DLD1 (cell line): ENCODE data around the gene KIAA1217.

Experiments used
- in situ Hi-C: cut with HindIII; loops from 2 replicates; pipeline ENCODE4 v1.10.0; 2017; ENCODE audit warnings: low sequenced_read_pairs

Gene KIAA1217

DNA sequence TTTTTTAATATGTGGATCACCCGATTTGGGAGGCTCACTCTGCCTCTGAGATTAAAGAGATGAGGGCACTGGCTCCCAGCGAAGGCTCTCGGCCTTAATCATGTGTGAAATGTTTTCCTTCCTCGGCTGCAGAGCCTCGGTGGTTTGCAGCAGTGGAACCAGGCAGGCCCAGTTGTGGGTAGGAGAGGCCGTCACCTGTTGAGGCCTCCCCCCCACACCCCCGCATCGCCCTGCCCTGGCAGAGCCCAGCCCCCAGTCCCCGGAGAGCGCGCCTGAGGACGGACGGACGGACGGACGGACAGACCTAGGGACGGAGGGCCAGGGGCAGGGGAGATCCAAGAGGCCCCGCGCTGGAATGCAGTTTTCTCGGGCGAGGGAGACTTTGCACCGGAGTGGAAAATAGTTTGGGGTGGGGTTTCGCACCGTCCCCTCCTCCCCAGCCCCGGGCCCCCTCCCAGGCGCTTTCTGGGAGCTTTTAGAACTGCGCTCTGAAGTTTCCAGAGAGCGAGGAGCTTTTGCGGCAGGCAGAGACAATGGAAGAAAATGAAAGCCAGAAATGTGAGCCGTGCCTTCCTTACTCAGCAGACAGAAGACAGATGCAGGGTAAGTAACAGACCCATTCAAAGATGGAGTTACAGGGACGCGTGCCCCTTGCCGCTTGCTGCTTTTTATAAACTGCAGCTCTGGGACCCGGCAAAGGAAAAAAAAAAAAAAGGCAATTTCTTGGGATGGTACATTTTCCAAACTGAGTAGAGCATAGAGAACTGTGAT, at the start of gene KIAA1217:
Gene KIAA1217 (plus strand): TSS at position 478 of the 771 bp plus-strand sequence. CDS start 56 bp downstream, at position 534.
- in situ Hi-C loops, result no loop called here

GRCh38 chr10:24162206-24162985, 46.5 kb upstream of the KIAA1217 start:
- in situ Hi-C loops, result no loop called here

GRCh38 chr10:24163485-24163884, 45.5 kb upstream of the KIAA1217 start:
- in situ Hi-C loops, result no loop called here

GRCh38 chr10:24168258-24169170, 40.4 kb upstream of the KIAA1217 start:
- in situ Hi-C loops, result no loop called here

GRCh38 chr10:24170199-24170598, 38.7 kb upstream of the KIAA1217 start:
- in situ Hi-C loops, result no loop called here

DNA sequence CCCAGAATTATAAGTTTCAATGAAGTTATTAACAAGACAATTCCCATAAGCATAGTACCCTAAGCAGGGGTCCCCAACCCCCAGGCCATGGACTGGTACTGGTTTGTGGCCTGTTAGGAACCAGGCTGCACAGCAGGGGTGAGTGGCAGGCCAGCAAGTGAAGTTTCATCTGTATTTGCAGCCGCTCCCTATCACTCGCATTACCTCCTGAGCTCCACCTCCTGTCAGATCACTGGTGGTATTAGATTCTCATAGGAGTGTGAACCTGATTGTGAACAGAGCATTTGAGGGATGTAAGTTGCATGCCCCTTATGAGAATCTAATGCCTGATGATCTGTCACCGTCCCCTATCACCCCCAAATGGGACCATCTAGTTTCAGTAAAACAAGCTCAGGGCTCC, 36.0 kb upstream of the KIAA1217 start:
- in situ Hi-C loops, result no loop called here

- in situ Hi-C loops, result no loop called here
These were observed 34.9 kb upstream of the KIAA1217 start for GRCh38 chr10:24174014-24174413.

DNA sequence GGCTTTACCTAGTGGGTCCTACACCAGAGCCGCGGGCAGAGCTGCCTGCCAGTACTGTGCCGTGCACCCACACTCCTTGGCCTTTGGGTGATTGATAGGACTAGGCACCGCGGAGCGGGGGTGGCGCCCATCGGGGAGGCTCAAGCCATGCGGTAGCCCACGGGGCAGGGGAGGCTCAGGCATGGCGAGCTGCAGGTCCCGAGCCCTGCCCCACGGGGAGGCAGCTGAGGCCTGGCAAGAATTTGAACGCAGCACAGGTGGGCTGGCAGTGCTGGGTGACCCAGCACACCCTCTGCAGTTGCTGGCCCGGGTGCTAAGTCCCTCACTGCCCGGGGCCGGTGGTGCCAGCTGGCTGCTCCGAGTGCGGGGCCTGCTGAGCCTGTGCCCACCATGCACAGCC, 32.3 kb upstream of the KIAA1217 start:
- in situ Hi-C loops, result no loop called here

DNA sequence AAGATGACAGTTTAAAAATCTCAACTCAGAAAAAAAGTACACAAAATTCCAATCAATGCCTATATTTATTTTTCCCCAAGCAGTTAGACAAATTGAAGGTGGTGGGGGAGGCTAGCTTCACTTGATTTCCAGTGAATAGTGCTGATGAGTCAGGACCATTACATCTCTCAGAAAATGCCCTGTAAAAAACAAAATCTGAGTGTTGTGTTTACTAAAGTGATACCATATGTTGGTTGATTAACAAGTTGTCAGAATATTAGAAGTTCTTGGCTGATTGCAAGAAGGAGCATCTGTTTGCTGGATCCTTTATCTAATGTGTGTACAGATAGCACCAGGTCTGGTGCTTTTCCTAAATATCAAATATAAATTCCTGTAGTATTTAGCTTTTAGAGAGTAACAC, 31.3 kb upstream of the KIAA1217 start:
- in situ Hi-C loops, result no loop called here

GRCh38 chr10:24180891-24181290, 28.0 kb upstream of the KIAA1217 start:
- in situ Hi-C loops, result no loop called here

- in situ Hi-C loops, result no loop called here
These were observed 24.5 kb upstream of the KIAA1217 start for GRCh38 chr10:24184455-24184854.

DNA sequence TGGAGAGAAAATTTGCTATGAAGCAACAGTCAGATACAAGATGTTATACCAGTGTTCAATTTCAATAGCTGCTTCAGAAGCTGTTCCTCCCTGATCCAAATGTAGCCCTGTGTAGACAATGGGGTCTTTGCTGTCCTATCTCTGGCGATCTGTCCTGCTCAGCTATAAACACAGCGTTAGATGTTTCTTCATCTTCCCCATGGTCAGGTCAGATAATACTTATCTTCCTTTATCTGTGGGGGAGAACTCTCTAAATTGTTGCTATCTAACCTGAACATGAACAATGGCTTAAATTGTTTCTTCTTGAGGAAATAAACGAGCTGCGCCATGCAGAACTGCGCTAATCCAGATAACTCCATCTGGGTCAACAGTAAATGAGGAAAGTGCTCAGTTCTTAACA, 15.6 kb upstream of the KIAA1217 start:
- in situ Hi-C loops, result no loop called here

- in situ Hi-C loops, result loop anchor here (5.0 kb wide), 1 partner anchor 205 kb away; no protein-coding TSS in a partner anchor
These were observed 11.7 kb upstream of the KIAA1217 start for GRCh38 chr10:24197263-24197662.

DNA sequence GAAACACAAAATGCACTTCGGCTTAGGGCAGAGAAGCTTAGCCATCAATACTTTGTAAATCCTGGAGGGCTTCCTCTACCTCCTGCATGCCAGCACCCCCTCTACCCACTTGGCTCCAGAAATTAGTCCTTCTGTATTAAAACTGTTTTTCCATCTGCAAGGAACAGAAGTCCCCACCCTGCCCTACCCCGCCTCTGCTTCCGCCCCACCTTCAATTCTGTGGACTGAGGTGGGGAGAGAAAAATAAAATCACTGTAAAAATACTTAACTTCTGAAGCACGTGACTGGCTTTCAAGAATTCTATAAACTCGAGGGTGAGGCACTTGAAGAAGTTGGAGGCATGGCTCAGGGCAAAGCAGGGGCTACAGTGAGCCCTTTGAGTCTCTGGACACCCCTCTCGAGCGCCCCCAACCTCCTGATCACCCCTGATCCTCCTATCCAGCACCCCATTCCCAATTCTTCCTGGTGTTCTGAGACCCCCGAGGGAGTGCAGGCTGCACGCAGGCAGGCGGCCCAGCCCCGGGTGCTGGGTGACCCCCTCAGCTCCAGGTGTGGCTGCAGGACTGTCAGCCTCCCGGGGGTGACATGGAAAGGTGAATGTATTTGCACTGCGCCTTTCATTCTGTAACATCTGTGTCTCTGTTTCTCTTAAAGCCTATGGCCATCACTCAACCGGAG, 7.3 kb upstream of the KIAA1217 start:
- in situ Hi-C loops, result no loop called here

DNA sequence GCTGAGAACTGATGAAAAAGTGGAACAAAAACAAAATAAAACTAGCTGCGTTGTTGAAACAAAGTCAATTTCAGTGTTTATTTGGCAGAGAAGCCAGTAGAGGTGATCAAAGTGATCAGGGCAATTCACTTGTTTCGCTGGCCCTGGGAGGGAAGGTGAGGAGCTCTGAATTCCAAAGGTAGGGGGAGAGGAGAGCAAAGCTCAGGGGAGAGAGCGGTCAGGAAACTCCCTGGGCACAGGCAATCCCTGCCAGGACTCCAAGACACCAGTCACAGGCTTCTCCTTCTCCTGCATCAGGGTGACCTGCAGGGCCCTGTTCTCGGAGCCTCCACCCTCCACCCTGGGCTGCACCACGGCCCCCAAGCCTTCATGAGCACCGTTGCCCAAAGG, 6.8 kb upstream of the KIAA1217 start:
- in situ Hi-C loops, result no loop called here

DNA sequence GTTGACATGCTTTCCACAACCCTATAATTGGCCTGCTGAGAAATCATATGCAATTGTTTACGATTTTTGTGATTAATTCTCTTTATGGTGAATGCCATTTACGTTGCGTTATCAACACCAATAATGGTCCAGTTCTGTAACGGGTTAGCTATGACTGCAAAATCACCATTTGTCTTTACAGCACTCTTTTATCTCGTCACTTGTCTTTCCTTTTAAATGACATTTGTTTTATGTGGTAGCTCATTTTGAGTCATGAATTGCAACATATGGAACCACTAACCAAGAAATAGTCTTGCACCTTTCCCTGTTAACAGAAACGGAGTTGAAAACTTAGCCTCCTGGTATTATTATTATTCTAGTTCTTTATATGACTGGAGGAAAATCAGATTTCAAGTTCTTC, 3.1 kb upstream of the KIAA1217 start:
- in situ Hi-C loops, result no loop called here

DNA sequence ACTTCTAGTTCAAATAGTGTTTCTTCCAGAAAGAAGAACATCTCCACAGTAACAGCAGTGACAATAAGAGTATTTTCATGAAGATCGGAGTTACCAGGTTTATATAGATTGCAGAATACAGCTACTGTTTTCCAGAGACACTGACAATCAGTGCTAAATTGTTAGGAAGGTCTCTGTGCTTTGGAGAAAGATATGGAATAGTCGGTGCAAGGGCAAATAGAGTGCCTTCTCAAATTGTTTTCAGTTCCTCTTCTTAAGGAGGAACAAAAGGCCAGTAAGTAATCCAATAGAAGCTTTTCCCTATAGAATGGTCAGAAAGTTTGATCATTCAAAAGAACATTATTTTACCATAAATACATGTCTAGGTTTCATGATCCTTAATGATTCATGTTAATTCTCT, 2.6 kb upstream of the KIAA1217 start:
- in situ Hi-C loops, result no loop called here

DNA sequence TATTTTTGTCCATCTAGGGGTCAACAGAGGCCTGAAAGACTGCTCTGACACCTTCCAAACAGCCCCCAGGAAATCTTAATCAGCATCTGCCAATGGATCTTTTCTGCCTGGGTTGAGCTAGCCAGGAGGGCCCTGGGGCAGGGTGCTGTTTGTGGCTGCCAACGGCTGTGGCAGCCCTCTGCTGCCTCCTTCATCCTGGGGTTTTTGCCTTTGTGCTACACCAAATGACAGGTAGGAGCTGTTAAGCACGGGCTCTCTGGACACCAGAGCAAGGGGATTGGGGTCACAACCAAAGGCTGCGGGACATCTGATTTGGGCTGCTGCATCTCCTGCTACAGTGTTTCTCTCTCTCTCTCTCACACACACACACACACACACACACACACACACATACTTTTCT, 2.0 kb upstream of the KIAA1217 start:
- in situ Hi-C loops, result no loop called here

DNA sequence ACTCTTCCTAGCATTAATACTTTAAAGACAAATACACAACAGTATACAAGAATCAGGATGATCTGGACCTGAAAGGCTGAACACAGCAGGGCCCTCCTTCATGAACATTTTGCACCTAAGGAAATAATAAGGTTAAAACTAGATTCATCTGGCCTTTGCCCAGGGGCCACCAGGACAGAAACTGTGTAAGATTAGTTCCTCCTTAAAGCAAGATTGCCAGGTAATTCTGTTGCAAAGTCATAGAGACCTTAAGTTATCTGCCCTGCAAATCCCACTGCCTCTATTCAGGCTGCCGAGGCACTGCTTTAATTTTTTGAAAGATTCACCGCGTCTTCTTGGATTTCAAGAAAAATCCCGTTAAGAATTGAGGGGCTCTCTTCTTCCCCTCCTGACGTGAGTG, 1.6 kb upstream of the KIAA1217 start:
- in situ Hi-C loops, result no loop called here

DNA sequence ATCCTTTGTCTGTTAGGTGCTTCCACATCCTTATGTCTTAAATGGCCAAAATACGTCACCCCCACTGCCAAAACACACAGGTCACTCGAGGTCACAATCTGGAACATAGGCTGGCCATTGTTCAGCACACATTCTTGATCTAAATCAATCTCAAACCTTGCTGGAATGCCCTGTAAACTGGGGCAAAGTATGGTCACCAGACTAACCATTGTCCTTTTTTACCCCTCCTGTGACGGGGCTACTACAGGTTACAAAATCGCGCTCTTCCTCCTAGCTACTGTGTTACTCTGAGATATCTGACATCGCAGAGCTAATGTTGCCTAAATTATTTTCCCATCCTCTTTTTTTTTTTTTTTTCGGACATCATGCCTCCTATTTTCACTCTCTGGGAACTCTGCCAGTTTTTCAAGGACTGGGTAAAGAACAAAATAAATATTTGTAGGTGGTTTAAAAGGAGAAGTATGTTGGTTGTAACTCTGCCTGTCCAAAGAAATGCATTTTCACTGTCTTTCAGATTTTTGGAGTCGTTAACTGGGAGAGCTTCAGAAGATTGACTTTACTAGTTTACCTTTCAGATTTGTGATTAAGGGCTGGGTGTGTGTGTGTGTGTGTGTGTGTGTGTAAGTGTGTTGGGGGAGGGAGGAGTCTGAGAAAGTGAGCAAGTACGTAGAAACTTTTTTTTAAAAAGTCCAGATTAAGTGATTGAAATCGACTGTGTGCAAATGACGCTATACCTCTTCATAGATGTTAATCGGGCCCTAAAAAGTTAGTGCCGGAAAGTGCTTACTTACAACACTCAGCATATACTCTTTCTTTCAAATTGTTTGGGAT, 942 bp upstream of the KIAA1217 start:
- in situ Hi-C loops, result no loop called here
